Uterus (tissue), 2 donors: ENCODE data around the gene LYRM4.

Source experiments
- POLR2A ChIP-seq, 2 donors: fragments of 450-650 bp; IDR thresholded peaks; one replicate each; pipeline ENCODE4 v1.6.1; 2016; ENCODE audit warnings: antibody characterized with exemption in 2 of 2, mild to moderate bottlenecking in 1 of 2, moderate library complexity in 1 of 2
- TF ChIP-seq, protein P1 (sequence below), 4 experiments: fragments of 200-600 bp in 2 of 4; fragments of 450-650 bp in 2 of 4; sonication (generic) in 2 of 4; IDR thresholded peaks; one replicate each; pipeline ENCODE4 v1.5.1; 2016 to 2019; ENCODE audit warnings: antibody characterized with exemption in 4 of 4, mild to moderate bottlenecking in 2 of 4, moderate library complexity in 1 of 4

- TF ChIP-seq, protein P1, sequence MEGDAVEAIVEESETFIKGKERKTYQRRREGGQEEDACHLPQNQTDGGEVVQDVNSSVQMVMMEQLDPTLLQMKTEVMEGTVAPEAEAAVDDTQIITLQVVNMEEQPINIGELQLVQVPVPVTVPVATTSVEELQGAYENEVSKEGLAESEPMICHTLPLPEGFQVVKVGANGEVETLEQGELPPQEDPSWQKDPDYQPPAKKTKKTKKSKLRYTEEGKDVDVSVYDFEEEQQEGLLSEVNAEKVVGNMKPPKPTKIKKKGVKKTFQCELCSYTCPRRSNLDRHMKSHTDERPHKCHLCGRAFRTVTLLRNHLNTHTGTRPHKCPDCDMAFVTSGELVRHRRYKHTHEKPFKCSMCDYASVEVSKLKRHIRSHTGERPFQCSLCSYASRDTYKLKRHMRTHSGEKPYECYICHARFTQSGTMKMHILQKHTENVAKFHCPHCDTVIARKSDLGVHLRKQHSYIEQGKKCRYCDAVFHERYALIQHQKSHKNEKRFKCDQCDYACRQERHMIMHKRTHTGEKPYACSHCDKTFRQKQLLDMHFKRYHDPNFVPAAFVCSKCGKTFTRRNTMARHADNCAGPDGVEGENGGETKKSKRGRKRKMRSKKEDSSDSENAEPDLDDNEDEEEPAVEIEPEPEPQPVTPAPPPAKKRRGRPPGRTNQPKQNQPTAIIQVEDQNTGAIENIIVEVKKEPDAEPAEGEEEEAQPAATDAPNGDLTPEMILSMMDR (IDR thresholded peaks at IDR 0.05) = no peak
- no peak for TF ChIP-seq POLR2A (IDR thresholded peaks at IDR 0.05)
Observed at GRCh38 chr6:5142915-5143314, 117.8 kb downstream of the LYRM4 start.
